HG03571 (cell line): ENCODE results near the gene UBE2L3.
"Not testable (repeated sequence)": the region's sequence is repeated elsewhere in the genome, so short reads cannot be mapped to it uniquely, and the experiment has no call there.

ENCODE experiments used
- ATAC-seq: cut with Tn5 transposase; IDR thresholded peaks from one replicate; pipeline ENCODE4 v1.9.1; 2021; ENCODE audit not compliant: unreplicated experiment

Gene UBE2L3

GRCh38 chr22:21599053-21599893, 31.8 kb downstream of the UBE2L3 start:
- ATAC-seq, result no peak

- ATAC-seq, result no peak
Measured at GRCh38 chr22:21602579-21602978, 35.1 kb downstream of the UBE2L3 start.

GRCh38 chr22:21603973-21604372, 36.5 kb downstream of the UBE2L3 start:
- no peak for ATAC-seq

GRCh38 chr22:21605887-21606564, 38.5 kb downstream of the UBE2L3 start:
- no peak for ATAC-seq

- no peak for ATAC-seq
Measured at GRCh38 chr22:21606775-21607174, 39.3 kb downstream of the UBE2L3 start.

- not testable (repeated sequence) for ATAC-seq
Measured at GRCh38 chr22:21609556-21610157, 42.1 kb downstream of the UBE2L3 start.

- ATAC-seq, result no peak
Measured at GRCh38 chr22:21611210-21611977, 43.9 kb downstream of the UBE2L3 start.

- no peak for ATAC-seq
Measured at GRCh38 chr22:21612858-21613257, 45.3 kb downstream of the UBE2L3 start.

- ATAC-seq, result no peak
Measured at GRCh38 chr22:21613553-21614233, 46.2 kb downstream of the UBE2L3 start.

- no peak for ATAC-seq
Measured at GRCh38 chr22:21615731-21616130, 48.2 kb downstream of the UBE2L3 start.

- not testable (repeated sequence) for ATAC-seq
Measured at GRCh38 chr22:21617337-21617736, 49.8 kb downstream of the UBE2L3 start.

- no peak for ATAC-seq
Measured at GRCh38 chr22:21621025-21621424, 53.5 kb downstream of the UBE2L3 start.

- ATAC-seq, result no peak
Measured at GRCh38 chr22:21622011-21622918, 54.8 kb downstream of the UBE2L3 start.

GRCh38 chr22:21622919-21623647, 55.6 kb downstream of the UBE2L3 start:
- ATAC-seq, result no peak

GRCh38 chr22:21623648-21623970, 56.1 kb downstream of the UBE2L3 start:
- no peak for ATAC-seq

- no peak for ATAC-seq
Measured at GRCh38 chr22:21624120-21624879, 56.8 kb downstream of the UBE2L3 start.

- no peak for ATAC-seq
Measured at GRCh38 chr22:21624880-21625791, 57.6 kb downstream of the UBE2L3 start.
